SKM-1 (cell line): ENCODE measurements around the gene MDP1.
"Not testable (repeated sequence)": the region's sequence is repeated elsewhere in the genome, so short reads cannot be mapped to it uniquely, and the experiment has no call there.

ENCODE experiments used
- DNase-seq: peaks from one replicate; lab custom pipeline; 2025; ENCODE audit not compliant: unreplicated experiment; lab: John Stamatoyannopoulos, UW

MDP1 gene

GRCh38 chr14:24251880-24252288, 36.0 kb upstream of the MDP1 start:
- DNase-seq, result no peak

GRCh38 chr14:24250354-24250753, 34.5 kb upstream of the MDP1 start:
- DNase-seq, result no peak

- DNase-seq, result no peak
These were observed 33.6 kb upstream of the MDP1 start for GRCh38 chr14:24249230-24250021.

GRCh38 chr14:24247422-24247821, 31.6 kb upstream of the MDP1 start:
- no peak for DNase-seq

- no peak for DNase-seq
These were observed 30.9 kb upstream of the MDP1 start for GRCh38 chr14:24246765-24247212.

- not testable (repeated sequence) for DNase-seq
These were observed 29.5 kb upstream of the MDP1 start for GRCh38 chr14:24245350-24245749.

GRCh38 chr14:24243336-24243836, 27.5 kb upstream of the MDP1 start:
- DNase-seq, result no peak

GRCh38 chr14:24241829-24242443, 26.1 kb upstream of the MDP1 start:
- peak; percentile 68 for DNase-seq

GRCh38 chr14:24240110-24240918, 24.4 kb upstream of the MDP1 start:
- no peak for DNase-seq

- no peak for DNase-seq
These were observed 22.7 kb upstream of the MDP1 start for GRCh38 chr14:24238527-24239037.

GRCh38 chr14:24238123-24238522, 22.3 kb upstream of the MDP1 start:
- no peak for DNase-seq

GRCh38 chr14:24237463-24237955, 21.6 kb upstream of the MDP1 start:
- no peak for DNase-seq

GRCh38 chr14:24236689-24237462, 21.0 kb upstream of the MDP1 start:
- no peak for DNase-seq

- no peak for DNase-seq
These were observed 20.2 kb upstream of the MDP1 start for GRCh38 chr14:24235804-24236688.

- no peak for DNase-seq
These were observed 18.5 kb upstream of the MDP1 start for GRCh38 chr14:24234095-24235005.

- DNase-seq, result no peak
These were observed 17.6 kb upstream of the MDP1 start for GRCh38 chr14:24233538-24233866.

- no peak for DNase-seq
These were observed 17.0 kb upstream of the MDP1 start, which contains the start of gene GMPR2 for GRCh38 chr14:24232645-24233537. TSS of gene GMPR2 (plus strand) at chr14:24232929. CDS start at chr14:24233254, 325 bp downstream.
